GM20431 (cell line): ENCODE data around the gene SLC5A4.

Source experiments
- in situ Hi-C: fragments of 300-500 bp; cut with MseI, MboI; formaldehyde crosslinking; loops from one replicate; pipeline ENCODE4 v1.15.0; 2020; ENCODE audit warnings: low sequenced_read_pairs; ENCODE audit not compliant: unreplicated experiment

SLC5A4 gene

DNA sequence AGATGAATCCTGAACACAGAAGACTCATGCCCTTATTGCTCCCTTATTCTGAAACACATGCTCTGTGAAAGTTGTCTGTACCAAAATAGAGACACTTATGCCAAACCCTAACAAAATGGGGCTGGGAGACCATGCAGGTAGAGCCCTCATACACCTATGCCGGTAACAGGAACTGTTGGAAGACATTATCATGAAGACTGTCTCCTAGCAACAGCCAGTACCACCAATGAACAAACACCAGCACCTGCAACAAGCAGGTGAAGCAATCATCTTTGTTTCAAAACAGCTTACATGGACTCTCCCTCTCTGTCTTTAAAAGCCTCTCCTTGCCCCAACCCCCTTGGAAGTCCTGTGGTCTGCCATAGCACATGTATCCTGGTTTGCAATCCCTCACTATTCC, 17.2 kb downstream of the SLC5A4 start:
- in situ Hi-C loops = no loop called here

DNA sequence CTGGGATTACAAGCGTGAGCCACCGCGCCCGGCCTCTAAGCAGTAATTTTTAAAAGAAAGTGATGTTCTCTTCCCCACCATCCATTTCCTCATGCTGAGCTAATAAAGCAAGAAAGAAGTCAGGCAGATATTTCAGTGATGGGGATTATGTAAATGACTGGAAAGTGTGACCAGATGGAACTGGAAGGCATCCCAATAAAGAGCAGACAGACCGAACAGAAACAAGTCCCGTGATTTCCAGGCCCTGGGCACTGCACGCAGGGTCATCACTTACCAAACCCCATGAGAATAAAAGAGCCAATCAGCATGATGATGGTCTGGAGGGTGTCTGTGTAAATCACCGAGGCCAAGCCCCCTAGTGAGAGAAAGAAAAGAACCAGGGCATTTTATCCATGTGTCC, 18.2 kb downstream of the SLC5A4 start:
- in situ Hi-C loops = no loop called here

DNA sequence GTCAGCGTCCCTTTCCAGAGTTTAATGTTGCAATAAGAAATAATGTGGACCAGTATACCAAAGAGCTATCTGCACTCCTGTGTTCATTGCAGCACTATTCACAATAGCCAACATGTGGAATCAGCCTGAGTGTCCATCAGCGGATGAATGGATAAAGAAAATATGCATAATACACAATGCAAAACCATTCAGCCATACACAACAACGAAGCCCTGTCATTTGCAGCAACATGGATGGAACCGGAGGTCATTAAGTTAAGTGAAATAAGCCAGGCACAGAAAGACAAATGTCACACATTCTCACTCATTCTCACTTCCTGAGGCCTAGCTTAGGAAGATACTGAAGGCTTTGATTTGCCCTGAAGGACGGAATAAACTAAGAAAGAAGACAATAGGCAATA, 22.1 kb downstream of the SLC5A4 start:
- in situ Hi-C loops = no loop called here

DNA sequence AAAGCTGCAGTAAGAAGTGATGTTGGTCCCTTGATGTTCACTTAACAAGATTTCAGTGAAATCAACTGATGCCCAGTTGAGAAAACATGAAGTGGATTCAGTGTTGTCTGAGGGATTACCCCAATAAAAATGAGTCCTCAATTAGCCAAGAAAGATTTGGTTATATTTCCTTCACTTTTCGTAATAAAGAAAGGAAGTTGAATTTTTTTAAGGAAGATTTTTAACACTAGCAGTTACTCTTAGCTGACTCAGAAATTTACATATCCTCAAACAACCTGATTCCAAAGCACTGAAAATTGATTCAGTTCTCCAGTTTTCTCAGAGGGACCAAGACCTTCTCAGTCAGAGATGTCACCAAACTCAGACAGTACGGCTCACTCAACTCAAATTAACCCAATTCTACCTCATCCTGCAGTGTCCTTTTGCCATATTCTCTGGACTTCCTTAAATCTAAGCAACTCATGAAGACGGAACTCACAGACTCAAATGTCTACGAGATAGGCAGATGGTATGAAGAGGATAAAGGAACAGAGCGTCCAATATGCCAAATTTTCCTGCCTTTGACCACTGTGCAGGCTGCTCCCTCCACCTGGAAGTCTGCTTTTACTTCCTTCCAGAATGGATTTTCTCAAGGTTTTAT, 22.8 kb downstream of the SLC5A4 start:
- in situ Hi-C loops = no loop called here

DNA sequence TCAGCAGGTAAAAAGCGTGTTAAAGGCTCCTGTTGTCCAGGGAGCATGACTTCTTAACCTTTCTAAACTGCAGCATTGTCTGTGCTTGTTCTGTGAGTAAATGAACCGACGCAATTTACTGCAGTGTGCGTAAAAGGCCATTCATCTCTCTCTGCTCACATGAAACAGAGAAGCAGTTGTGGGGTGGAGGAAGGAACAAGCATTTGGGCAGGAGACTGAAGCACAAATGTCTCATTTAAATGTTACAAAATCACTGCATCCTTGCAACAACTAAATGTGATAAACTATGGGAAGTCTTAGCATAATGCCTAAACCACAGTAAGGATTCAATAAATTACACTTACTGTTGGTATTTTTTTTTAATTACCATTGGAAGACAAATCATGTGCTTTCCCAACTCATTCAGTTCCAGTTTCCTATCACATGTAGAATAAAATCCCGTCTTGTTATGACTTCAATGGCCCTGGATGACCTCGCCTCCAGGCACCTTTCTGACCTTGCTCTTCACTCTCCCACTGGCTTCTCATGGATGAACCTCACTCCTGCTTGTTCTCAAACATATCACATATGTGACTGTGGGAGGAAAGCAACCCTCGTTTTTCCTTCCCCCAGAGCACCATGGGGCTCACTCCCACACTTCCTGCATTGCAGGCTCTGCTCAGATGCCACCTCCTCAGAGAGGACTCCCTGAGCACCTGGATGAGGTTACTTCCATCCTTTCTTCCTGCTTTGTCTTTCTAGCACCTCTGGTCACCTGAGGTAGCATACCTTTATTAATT, 28.6 kb downstream of the SLC5A4 start:
- in situ Hi-C loops = no loop called here

DNA sequence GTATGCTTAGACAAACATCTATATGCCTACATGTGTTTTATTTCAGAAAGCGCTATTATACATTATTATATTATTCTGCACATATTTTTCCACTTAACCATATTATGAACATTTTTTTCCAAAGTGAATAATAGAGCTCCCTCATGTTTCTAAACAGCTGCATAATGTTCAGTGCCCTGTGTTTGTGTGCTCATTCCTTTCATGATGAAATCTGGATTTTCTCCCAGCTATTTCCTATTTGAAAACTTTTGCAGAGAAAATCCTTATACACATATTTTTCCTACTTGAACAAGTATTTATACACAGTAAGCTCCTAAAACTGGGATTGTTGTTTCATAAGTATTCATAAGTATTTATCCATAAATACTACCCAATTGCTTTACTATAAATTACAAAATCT, 32.2 kb downstream of the SLC5A4 start:
- in situ Hi-C loops = no loop called here

DNA sequence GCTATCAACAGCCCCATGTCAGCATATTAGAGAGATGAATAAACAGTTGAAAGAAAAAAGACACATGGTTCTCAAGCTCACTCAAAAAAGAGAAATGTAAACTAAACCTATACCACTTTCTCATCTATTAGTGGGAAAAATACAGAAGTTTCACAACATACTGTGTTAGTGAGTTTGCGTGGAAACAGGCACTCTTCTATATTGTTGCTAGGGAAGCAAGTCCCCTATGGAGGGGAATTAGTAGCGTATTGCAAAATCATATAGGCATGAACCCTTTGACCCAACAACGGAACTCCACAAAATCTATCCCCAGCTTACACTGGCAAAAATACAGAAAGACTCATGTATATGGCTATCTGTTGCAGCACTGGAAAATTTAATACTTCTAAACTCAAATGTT, 36.1 kb downstream of the SLC5A4 start:
- in situ Hi-C loops = no loop called here

DNA sequence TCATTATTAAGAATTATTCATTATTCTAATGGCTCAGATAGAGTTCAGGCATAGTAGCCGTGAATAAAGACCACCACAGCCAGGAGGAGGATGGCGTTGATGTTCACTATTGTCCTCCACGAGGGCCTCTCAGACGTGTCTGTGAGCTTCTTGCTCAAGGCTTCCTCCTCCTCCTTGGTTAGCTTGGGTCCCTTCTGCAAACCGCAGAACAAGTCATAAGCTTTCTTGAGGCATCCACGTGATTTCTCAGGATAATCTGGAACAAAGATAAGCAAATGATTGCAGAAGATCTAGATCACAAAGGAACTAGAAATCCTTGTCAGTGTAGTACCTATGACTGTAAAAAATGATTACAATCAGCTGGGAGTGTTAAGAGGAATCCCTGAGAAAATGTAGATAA, 36.7 kb downstream of the SLC5A4 start:
- in situ Hi-C loops = no loop called here

DNA sequence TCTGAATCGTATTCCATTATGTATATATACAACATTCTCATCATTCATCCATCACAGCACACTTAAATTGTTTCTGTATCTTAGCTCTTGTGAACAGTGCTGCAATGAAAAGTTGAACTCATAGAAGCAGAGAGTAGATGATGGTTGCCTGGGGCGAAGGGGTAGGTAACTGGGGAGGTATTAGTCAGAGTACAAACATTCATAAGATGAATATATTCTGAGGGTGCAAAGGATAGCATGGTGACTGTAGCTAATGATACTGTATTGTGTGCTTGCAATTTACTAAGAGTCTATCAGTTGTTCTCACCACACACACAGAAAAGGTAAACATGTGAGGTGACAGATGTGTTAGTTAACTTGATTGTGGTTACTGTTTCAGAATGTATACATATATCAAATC, 37.7 kb downstream of the SLC5A4 start:
- in situ Hi-C loops = no loop called here

DNA sequence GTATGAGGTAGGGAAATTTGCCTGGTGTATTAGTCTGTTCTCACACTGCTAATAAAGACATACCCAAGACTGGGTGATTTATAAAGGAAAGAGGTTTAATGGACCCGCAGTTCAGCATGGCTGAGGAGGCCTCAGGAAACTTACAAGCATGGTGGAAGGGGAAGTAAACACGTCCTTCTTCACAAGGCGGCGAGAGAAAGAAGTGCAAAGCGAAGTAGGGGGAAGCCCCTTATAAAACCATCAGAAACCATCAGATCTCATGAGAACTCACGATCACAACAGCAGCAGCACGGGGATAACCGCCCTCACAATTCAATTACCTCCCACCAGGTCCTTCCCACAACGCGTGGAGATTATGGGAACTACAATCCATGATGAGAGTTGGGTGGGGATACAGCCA, 38.2 kb downstream of the SLC5A4 start:
- in situ Hi-C loops = no loop called here

DNA sequence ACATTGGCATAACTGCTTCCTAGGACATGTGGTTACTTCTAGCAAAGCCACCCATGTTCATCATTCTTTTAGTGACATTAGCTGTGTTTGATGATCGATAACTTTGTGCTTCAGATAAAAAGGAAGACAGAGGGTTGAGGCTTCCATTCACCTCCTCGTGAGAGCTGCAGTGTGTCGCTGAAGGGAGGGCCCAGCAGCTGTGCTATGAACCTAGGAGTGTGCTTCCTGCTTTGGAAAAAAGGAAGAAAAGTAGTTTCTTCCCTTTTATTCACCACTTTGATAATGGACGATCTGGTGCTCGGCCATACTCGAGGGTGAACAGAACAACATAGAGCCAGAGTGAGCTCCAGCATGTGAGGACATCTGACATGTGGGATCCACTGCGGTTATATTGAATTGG, 44.1 kb downstream of the SLC5A4 start:
- in situ Hi-C loops = no loop called here

DNA sequence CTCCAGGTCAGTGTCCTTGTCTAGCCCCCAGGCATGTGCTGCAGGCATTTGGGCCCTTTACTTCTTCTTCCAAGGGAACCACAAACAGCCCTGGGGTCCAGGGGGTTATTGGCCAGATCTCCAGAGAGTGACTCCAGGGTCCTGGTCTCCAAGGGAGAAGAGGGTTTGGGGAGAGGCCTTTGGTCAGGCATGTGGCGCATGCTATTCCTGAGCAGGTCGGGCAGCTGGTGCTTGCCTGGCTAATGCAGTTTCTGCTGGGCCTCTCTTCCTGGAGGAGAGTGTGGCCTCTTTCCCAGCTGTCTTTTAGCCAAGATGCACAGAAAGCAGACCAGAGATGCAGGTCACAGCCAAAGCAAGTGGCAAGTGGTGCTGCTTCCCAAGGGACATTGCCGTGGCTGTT, 46.5 kb downstream of the SLC5A4 start:
- in situ Hi-C loops = no loop called here

DNA sequence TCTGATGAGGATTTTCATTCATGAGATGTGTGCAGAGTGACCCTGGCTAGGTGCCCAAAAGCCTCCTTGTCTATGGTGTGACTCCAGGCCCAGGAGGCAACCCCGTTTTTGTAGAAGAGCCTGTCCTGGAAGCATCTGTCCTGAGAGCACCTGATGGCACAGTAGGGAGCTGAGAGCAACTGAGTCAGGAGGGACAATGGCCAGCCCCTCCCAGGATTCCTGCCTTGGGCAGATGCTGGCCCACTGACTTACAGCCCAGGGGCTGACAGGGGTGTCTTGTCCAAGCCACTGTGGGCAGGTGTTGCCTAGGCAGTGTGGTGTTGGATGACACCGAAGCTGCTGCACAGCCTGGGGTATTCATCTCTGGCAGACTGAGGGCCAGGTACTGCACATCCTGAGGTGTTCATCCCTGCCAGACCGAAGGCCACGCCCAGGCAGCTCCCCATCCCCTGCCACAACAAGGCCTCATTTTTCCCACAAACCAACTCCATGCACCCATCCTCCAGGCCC, 47.1 kb downstream of the SLC5A4 start:
- in situ Hi-C loops = no loop called here

DNA sequence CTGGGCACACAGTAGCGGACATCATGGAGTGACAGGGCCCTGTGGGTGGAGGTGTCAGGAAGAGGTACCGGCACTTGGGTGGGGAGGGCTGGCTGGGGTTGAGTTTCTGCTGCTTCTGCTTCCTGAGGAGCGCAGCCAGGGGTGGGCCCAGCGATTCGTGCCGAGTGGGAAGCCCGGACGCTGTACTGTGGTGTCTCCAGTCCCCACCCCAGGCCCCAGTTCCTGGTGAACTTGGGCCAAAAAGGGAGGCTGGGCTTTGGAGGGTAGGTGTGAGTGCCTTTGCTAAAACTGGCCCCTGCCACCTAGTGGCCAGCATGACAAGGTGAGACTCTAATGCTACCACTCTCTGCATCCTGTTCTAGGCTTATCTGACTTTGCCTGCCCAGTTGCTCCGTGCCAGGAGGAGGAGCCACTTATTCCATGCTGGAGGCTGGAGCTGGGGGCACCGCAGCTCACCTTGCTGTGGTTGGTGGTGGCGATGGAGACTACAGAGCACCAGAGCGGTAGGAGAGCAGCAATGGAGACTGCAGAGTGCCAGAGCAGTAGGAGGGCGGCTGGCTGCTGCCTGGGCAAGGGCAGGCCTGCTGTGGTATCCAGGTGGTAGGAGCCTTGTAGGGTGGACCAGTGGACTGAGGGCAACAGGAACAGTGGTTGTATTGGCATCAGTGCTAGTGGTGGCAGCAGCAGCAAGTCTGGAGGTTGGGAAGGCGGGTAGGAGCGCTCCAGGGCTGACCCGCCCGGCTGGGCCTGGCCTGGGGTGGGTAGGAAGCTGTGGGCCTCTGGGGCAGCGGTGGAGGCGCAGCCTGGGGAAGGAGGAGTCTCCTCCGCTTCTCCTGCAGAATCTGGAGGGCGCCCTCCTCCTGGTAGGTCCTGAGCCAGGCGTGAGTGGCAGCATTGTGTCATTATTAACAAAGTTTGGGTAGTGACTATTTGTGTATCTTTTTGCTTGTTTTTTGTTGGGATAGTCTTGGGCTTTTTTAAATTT, 48.1 kb downstream of the SLC5A4 start:
- in situ Hi-C loops = no loop called here

DNA sequence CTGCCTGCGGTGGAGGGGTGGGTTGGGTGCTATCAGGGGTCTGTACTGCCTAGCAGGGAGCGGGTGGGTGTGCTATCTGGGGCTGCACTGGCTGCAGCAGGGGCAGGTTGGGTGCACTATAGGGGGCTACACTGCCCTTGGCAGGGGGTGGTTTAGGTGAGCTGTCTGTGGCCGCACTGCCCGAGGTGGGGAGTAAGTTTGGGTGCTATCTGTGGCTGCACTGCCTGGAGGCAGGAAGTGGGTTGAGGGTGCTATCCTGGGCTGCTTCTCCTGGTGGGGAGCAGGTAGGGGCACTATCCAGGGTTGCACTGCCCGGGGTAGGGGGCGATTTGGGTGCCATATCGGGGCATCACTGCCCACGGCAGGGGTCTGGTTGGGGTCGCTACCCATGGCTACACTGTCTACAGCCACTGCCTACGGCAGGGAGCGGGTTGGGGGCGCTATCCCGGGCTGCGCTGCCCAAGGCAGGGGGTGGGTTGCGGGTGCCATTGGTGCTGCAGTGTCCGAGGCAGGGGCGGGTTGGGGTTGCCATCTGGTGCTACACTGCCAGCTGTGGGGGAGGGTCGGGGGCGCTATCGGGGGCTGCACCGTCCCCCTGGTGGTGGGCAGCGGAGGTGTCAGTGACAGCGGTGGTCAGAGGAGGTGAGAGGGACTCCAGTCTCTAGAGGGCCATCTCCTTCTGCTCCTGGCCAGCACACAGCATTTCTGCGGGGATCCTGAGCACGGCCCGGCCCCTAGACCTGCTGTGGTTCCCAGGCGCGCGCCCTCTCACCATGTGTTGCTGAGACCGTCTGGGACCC, 49.0 kb downstream of the SLC5A4 start:
- in situ Hi-C loops = no loop called here

DNA sequence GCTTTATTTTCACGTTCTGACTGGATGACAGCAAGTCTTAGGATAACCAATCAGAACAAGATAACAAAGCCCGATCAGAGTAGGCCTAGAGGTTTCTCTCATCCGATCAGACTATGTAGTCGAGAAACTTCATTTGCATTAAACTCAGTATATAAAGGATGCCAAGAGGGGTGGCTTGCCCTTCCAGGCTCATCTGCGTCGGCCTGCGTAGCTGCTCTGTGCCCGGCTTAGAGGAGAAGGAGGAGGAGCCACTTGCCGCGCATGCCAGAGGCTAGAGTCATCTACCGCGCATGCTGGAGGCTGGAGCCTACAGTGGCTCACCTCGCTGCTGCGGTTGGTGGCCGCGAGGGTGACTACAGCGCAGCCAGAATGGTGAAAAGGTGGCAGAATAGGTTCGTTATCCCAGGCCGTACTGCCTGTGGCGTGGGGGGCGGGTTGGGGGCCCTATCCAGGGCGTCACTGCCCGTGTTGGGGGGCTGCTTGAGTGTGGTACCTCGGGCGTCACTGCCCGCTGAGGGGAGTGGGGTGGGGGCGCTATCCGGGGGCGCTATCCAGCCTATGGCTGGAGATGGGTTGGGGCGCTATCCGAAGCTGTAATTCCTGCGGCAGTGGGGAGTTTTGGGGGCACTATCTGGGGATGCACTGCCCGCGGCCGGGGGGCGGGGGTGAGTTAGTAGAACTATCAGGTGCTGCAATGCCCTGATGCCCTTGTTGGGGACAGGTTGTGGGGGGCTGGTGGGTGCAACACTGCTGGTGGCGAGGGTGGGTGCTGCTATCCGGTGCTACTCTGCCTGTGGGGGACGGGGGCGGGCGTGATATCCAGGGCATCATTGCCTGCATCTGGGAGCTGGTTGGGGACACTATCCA, 50.1 kb downstream of the SLC5A4 start, which contains the start of gene RFPL2:
Gene RFPL2 (minus strand): TSS at position 218 of the 867 bp plus-strand sequence. CDS start 2,622 bp downstream, outside the sequence.
- in situ Hi-C loops = no loop called here

DNA sequence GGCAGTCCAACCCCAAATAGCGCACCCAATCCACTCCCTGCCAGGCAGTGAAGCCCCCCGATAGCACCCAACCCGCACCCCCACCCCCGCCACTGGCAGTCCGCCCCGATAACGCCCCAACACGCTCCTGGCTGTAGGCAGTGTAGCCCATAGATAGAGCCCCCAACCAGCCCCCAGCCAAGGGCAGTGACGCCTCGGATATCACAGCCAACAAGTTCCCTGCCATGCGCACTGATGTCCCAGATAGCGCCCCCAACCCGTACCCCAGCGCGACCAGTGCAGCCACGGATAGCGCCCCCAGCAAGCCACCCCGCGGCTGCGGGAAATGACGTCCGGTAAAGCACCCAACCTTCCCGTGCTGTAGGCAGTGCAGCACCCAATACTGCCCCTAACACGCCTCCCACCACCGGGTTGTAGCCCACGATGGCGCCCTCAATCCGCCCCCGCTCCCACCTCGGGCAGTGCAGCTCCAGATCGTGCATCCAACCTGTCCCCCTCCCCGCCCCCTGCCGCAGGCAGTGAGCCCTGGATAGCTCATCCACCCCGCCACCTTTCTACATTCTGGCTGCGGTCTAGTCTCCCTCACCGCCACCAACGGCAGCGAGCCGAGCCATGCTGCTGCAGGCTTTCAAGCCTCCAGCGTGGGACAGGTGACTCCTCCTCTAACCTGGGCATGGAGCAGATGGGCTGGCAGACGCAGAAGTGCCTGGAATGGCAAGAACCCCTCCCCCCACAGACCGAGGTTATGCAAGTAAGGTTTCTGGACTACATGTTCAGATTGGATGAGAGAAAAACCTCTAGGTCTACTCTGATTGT, 50.9 kb downstream of the SLC5A4 start:
- in situ Hi-C loops = no loop called here
